Measurements from ENCODE around the gene YPEL1.
"Not testable (repeated sequence)": the region's sequence is repeated elsewhere in the genome, so short reads cannot be mapped to it uniquely, and the experiment has no call there.

YPEL1 gene

GRCh38 chr22:21700822-21701221 lies 34.8 kb downstream of the YPEL1 start:
- no peak for DNase-seq

GRCh38 chr22:21699643-21700042 lies 36.0 kb downstream of the YPEL1 start:
- DNase-seq: no peak

GRCh38 chr22:21698430-21699329 lies 36.9 kb downstream of the YPEL1 start:
- DNase-seq: no peak

GRCh38 chr22:21697880-21698279 lies 37.7 kb downstream of the YPEL1 start:
- no peak for DNase-seq

- DNase-seq: no peak
Measured at GRCh38 chr22:21697021-21697771, 38.4 kb downstream of the YPEL1 start.

GRCh38 chr22:21696115-21696514 lies 39.5 kb downstream of the YPEL1 start:
- DNase-seq: no peak

GRCh38 chr22:21695430-21696085 lies 40.0 kb downstream of the YPEL1 start:
- no peak for DNase-seq

- DNase-seq: no peak
Measured at GRCh38 chr22:21694795-21695429, 40.7 kb downstream of the YPEL1 start.

- DNase-seq: no peak
Measured at GRCh38 chr22:21694394-21694793, 41.2 kb downstream of the YPEL1 start.

GRCh38 chr22:21693999-21694341 lies 41.6 kb downstream of the YPEL1 start:
- DNase-seq: no peak

- DNase-seq: no peak
Measured at GRCh38 chr22:21693333-21693998, 42.1 kb downstream of the YPEL1 start.

GRCh38 chr22:21692856-21693255 lies 42.7 kb downstream of the YPEL1 start:
- not testable (repeated sequence) for DNase-seq

- DNase-seq: no peak
Measured at GRCh38 chr22:21691816-21692215, 43.8 kb downstream of the YPEL1 start.

- DNase-seq: no peak
Measured at GRCh38 chr22:21690401-21690801, 45.2 kb downstream of the YPEL1 start.

- DNase-seq: no peak
Measured at GRCh38 chr22:21688706-21689381, 46.8 kb downstream of the YPEL1 start.

- no peak for DNase-seq
Measured at GRCh38 chr22:21688341-21688705, 47.3 kb downstream of the YPEL1 start.

GRCh38 chr22:21687685-21688259 lies 47.8 kb downstream of the YPEL1 start:
- DNase-seq: no peak

- DNase-seq: no peak
Measured at GRCh38 chr22:21686634-21687393, 48.8 kb downstream of the YPEL1 start.

GRCh38 chr22:21686193-21686608 lies 49.4 kb downstream of the YPEL1 start:
- DNase-seq: no peak

GRCh38 chr22:21685164-21685513 lies 50.5 kb downstream of the YPEL1 start:
- no peak for DNase-seq
